HepG2 (cell line): Measurements from ENCODE around the gene ROPN1B. TPM values are rescaled to one million over a fixed set of nuclear protein-coding genes. Genes with fewer than 3 reads are reported as not detected.

Experiments used
- ATAC-seq: fragments of 200-7000 bp; cut with Tn5 transposase; 3 replicates; pipeline ENCODE4 v1.9.1; 2020; ENCODE audit warnings: mild to moderate bottlenecking, moderate library complexity
- BruUV-seq: library from RNA; stranded (reverse); fragments of 400-500 nt; replicated peaks from 2 replicates; lab custom pipeline; 2021; lab: Mats Ljungman, UMichigan
- CTCF ChIA-PET: fragments of 300-600 bp; formaldehyde crosslinking; extraction: SDS; loops from one replicate; lab custom pipeline; 2021; ENCODE audit warnings: low total read pairs, inconsistent platforms, low intra/inter-chr PET ratio; lab: Yijun Ruan, JAX
- POLR2A ChIA-PET: fragments of 350-600 bp; sonication (Branson Sonifier 250); formaldehyde crosslinking; loops from one replicate; lab custom pipeline; 2020; ENCODE audit warnings: antibody characterized with exemption, inconsistent platforms; lab: Yijun Ruan, JAX
- DNase-seq: peaks from one replicate; pipeline ENCODE4 v3.0.0-alpha.2; 2015; ENCODE audit warnings: low spot score
- FAIRE-seq: peaks from 3 replicates; lab custom pipeline; 2011; peaks lifted over from hg19 to GRCh38; lab: Jason Lieb, UNC
- H2AFZ ChIP-seq: one replicate; pipeline ENCODE4 v1.6.1; 2011; ENCODE audit warnings: low read length, inconsistent platforms
- H3K27ac ChIP-seq: fragments of 300-600 bp; 3 replicates; pipeline ENCODE4 v1.8.0; 2011; ENCODE audit warnings: mixed run types, mild to moderate bottlenecking, mixed read lengths, low read length, inconsistent platforms; ENCODE audit not compliant: insufficient read depth; ENCODE audit errors: extremely low read length
- H3K27me3 ChIP-seq, 2 experiments: fragments of 200-600 bp in 1 of 2; 2 replicates in 1 of 2; 3 replicates in 1 of 2; pipeline versions ENCODE4 v1.6.0 to v1.8.0; 2011; ENCODE audit warnings: low read length in 2 of 2, mild to moderate bottlenecking in 2 of 2, moderate library complexity in 2 of 2, inconsistent platforms in 1 of 2; ENCODE audit not compliant: insufficient read depth in 2 of 2, control insufficient read depth in 1 of 2
- H3K36me3 ChIP-seq, 2 experiments: fragments of 200-600 bp in 1 of 2; replicated peaks in 1 of 2; 2 replicates in 1 of 2; 3 replicates in 1 of 2; pipeline versions ENCODE4 v1.5.1 to v1.8.0; 2011; ENCODE audit warnings: low read length in 2 of 2, inconsistent platforms in 1 of 2; ENCODE audit not compliant: insufficient read depth in 2 of 2, control insufficient read depth in 1 of 2
- H3K4me1 ChIP-seq: 2 replicates; pipeline ENCODE4 v1.5.1; 2012; ENCODE audit warnings: low read length, inconsistent platforms; ENCODE audit not compliant: insufficient read depth
- H3K4me2 ChIP-seq: 2 replicates; pipeline ENCODE4 v1.6.0; 2011; ENCODE audit warnings: low read depth, low read length, inconsistent platforms
- H3K4me3 ChIP-seq, 3 experiments: fragments of 200-600 bp in 1 of 3; sonication (generic), shearing (Covaris generic) in 1 of 3; replicated peaks in 1 of 3; 2 replicates each; pipeline ENCODE4 v1.5.1; 2011 to 2016; ENCODE audit warnings: low read length in 3 of 3, inconsistent platforms in 2 of 3, low read depth in 2 of 3, mild to moderate bottlenecking in 2 of 3, control low read depth in 1 of 3, mixed read lengths in 1 of 3; ENCODE audit not compliant: insufficient read depth in 1 of 3
- H3K79me2 ChIP-seq: one replicate; pipeline ENCODE4 v1.6.1; 2011; ENCODE audit warnings: low read length, inconsistent platforms; ENCODE audit not compliant: insufficient read depth
- H3K9ac ChIP-seq: 2 replicates; pipeline ENCODE4 v1.6.0; 2011; ENCODE audit warnings: mild to moderate bottlenecking, low read depth, low read length, inconsistent platforms; ENCODE audit not compliant: insufficient read depth
- H3K9me3 ChIP-seq: 2 replicates; pipeline ENCODE4 v1.5.1; 2012; ENCODE audit warnings: mild to moderate bottlenecking, low read length
- H4K20me1 ChIP-seq: 2 replicates; pipeline ENCODE4 v1.6.0; 2011; ENCODE audit warnings: inconsistent platforms, mild to moderate bottlenecking, low read length, moderate library complexity; ENCODE audit not compliant: insufficient read depth
- BORCS8-MEF2B ChIP-seq: sonication (generic); formaldehyde crosslinking; IDR thresholded peaks from 2 replicates; pipeline ENCODE4 v1.8.0; 2022; ENCODE audit warnings: mild to moderate bottlenecking, missing genetic modification reagents
- HOXA5 ChIP-seq: sonication (generic); formaldehyde crosslinking; IDR thresholded peaks from 2 replicates; pipeline ENCODE4 v1.4.0; 2020; ENCODE audit warnings: missing genetic modification reagents
- IKZF4 ChIP-seq: sonication (generic); formaldehyde crosslinking; IDR thresholded peaks from 2 replicates; pipeline ENCODE4 v1.5.1; 2020; ENCODE audit warnings: borderline replicate concordance, mild to moderate bottlenecking, low read depth, missing genetic modification reagents; ENCODE audit errors: not compliant biosample characterization
- MLLT10 ChIP-seq: sonication (generic); formaldehyde crosslinking; IDR thresholded peaks from 2 replicates; pipeline ENCODE4 v1.4.0; 2020; ENCODE audit warnings: missing genetic modification reagents
- MYNN ChIP-seq: sonication (generic); formaldehyde crosslinking; IDR thresholded peaks from 2 replicates; pipeline ENCODE4 v1.4.0; 2020; ENCODE audit warnings: mild to moderate bottlenecking, low read depth, missing genetic modification reagents
- SIN3B ChIP-seq: fragments of 150-350 bp; IDR thresholded peaks from 2 replicates; pipeline ENCODE4 v1.6.1; 2014; ENCODE audit warnings: low read length
- SNRNP70 ChIP-seq: fragments of 200-400 bp; formaldehyde crosslinking; IDR thresholded peaks from 2 replicates; pipeline ENCODE4 v1.6.1; 2017; ENCODE audit warnings: mild to moderate bottlenecking, low read depth, low read length, moderate library complexity
- TEAD3 ChIP-seq: optimal IDR thresholded peaks from 2 replicates; pipeline ENCODE3; 2016; ENCODE audit warnings: borderline replicate concordance
- ZFP82 ChIP-seq: sonication (generic); formaldehyde crosslinking; IDR thresholded peaks from 2 replicates; pipeline ENCODE4 v1.5.1; 2020; ENCODE audit warnings: mild to moderate bottlenecking, missing genetic modification reagents, borderline replicate concordance
- WGBS: methylation state at CpG from one replicate; pipeline ENCODE4 v1.1.6; 2017; ENCODE audit warnings: low lambda C conversion rate; 5-methylcytosine and 5-hydroxymethylcytosine counted together
- in situ Hi-C: cut with HindIII; loops from 2 replicates; pipeline ENCODE4 v1.10.0; 2017; ENCODE audit warnings: low pct_unique_long_range_greater_than_20kb; ENCODE audit not compliant: extremely low pct_ligation_motif_present
- intact Hi-C: fragments of 100-400 bp; cut with micrococcal nuclease; formaldehyde crosslinking; loops from one replicate; pipeline ENCODE4 v1.10.0; 2022; ENCODE audit not compliant: unreplicated experiment
- polyA plus RNA-seq, 8 experiments: library from polyadenylated mRNA; depleted of rRNA in 3 of 8; stranded (reverse) in 7 of 8; unstranded in 1 of 8; fragments of >200 nt; fragmentation: Illumina TruSeq in 4 of 8; extraction: Trizol in 4 of 8; gene quantifications; 2 replicates each; pipeline versions ENCODE4 v1.2.1 to v1.2.3, GENCODE V29; 2011 to 2016; ENCODE audit warnings: low read depth in 4 of 8, missing spikeins in 1 of 8, mixed read lengths in 1 of 8; ENCODE audit not compliant: insufficient read depth in 1 of 8
- total RNA-seq, 5 experiments: library from RNA; depleted of rRNA; stranded (reverse); fragments of >200 nt; fragmentation: Illumina TruSeq; extraction: Trizol; gene quantifications; 2 replicates each; pipeline ENCODE4 v1.2.3, GENCODE V29; 2016; ENCODE audit warnings: low read depth in 1 of 5
- TF ChIP-seq, protein P1 (sequence below): sonication (generic); formaldehyde crosslinking; IDR thresholded peaks from one replicate; pipeline ENCODE4 v1.5.1; 2020; ENCODE audit warnings: mild to moderate bottlenecking, missing genetic modification reagents; ENCODE audit errors: not compliant biosample characterization
- TF ChIP-seq, protein P2 (sequence below): IDR thresholded peaks from 2 replicates; pipeline ENCODE4 v1.6.1; 2012; ENCODE audit warnings: low read depth, low read length, improper control_type of control experiment

The ROPN1B gene
- total and polyA plus RNA-seq, 2 of the 13 experiments (the other 11 are each of a cell fraction or from before 2014, with no cell fraction given) = not detected

DNA sequence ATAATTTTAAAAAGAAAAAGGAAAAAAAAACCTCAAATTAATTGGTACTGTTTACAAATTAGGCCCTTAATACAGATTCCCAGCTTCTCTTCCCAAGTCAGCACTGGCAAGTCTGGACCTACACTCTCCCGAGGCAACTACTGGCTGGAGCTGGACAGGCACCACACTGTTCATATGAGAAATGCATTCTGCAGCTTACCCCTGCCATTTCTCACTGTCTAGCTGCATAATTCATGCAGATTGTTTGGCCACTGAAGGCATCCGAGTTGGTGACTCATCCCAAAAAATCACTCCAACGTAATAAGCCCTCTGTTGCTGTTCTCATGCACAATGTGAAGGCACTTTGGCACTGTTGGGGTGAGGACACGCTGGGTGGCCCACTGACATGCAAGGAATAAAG is 45.3 kb downstream of the ROPN1B start:
- DNase-seq = no peak
- TF ChIP-seq ZFP82 = no peak
- TF ChIP-seq IKZF4 = no peak
- TF ChIP-seq MLLT10 (CRISPR knock-in tag) = no peak
- no peak for TF ChIP-seq HOXA5
- TF ChIP-seq SIN3B = no peak
- TF ChIP-seq, protein P1, sequence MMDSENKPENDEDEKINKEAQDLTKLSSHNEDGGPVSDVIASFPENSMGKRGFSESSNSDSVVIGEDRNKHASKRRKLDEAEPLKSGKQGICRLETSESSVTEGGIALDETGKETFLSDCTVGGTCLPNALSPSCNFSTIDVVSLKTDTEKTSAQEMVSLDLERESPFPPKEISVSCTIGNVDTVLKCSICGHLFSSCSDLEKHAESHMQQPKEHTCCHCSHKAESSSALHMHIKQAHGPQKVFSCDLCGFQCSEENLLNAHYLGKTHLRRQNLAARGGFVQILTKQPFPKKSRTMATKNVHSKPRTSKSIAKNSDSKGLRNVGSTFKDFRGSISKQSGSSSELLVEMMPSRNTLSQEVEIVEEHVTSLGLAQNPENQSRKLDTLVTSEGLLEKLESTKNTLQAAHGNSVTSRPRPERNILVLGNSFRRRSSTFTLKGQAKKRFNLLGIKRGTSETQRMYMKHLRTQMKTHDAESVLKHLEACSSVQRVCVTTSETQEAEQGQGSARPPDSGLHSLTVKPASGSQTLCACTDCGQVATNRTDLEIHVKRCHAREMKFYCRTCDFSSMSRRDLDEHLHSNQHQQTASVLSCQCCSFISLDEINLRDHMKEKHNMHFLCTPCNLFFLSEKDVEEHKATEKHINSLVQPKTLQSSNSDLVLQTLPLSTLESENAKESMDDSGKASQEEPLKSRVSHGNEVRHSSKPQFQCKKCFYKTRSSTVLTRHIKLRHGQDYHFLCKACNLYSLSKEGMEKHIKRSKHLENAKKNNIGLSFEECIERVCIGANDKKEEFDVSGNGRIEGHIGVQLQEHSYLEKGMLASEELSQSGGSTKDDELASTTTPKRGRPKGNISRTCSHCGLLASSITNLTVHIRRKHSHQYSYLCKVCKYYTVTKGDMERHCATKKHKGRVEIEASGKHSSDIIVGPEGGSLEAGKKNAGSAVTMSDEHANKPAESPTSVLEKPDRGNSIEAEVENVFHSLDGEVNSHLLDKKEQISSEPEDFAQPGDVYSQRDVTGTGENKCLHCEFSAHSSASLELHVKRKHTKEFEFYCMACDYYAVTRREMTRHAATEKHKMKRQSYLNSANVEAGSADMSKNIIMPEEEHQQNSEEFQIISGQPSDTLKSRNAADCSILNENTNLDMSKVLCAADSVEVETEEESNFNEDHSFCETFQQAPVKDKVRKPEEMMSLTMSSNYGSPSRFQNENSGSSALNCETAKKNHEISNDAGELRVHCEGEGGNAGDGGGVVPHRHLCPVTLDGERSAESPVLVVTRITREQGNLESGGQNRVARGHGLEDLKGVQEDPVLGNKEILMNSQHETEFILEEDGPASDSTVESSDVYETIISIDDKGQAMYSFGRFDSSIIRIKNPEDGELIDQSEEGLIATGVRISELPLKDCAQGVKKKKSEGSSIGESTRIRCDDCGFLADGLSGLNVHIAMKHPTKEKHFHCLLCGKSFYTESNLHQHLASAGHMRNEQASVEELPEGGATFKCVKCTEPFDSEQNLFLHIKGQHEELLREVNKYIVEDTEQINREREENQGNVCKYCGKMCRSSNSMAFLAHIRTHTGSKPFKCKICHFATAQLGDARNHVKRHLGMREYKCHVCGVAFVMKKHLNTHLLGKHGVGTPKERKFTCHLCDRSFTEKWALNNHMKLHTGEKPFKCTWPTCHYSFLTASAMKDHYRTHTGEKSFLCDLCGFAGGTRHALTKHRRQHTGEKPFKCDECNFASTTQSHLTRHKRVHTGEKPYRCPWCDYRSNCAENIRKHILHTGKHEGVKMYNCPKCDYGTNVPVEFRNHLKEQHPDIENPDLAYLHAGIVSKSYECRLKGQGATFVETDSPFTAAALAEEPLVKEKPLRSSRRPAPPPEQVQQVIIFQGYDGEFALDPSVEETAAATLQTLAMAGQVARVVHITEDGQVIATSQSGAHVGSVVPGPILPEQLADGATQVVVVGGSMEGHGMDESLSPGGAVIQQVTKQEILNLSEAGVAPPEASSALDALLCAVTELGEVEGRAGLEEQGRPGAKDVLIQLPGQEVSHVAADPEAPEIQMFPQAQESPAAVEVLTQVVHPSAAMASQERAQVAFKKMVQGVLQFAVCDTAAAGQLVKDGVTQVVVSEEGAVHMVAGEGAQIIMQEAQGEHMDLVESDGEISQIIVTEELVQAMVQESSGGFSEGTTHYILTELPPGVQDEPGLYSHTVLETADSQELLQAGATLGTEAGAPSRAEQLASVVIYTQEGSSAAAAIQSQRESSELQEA (CRISPR knock-in tag) = no peak
- no peak for TF ChIP-seq SNRNP70
- TF ChIP-seq BORCS8-MEF2B (CRISPR knock-in tag) = no peak
- no peak for TF ChIP-seq TEAD3 (CRISPR knock-in tag)
- TF ChIP-seq, protein P2, sequence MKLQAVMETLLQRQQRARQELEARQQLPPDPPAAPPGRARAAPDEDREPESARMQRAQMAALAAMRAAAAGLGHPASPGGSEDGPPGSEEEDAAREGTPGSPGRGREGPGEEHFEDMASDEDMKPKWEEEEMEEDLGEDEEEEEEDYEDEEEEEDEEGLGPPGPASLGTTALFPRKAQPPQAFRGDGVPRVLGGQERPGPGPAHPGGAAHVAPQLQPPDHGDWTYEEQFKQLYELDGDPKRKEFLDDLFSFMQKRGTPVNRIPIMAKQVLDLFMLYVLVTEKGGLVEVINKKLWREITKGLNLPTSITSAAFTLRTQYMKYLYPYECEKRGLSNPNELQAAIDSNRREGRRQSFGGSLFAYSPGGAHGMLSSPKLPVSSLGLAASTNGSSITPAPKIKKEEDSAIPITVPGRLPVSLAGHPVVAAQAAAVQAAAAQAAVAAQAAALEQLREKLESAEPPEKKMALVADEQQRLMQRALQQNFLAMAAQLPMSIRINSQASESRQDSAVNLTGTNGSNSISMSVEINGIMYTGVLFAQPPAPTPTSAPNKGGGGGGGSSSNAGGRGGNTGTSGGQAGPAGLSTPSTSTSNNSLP = no peak
- TF ChIP-seq MYNN = no peak
- Histone ChIP-seq H4K20me1 (0 out of 2 replicates have a peak, but pooled peaks cover 2% of the 10 kb centered on the region), H3K4me2 (no peak overlapping the region), H3K27me3 (no peaks in the 10 kb centered on the region), H3K79me2 (no peaks in the 10 kb centered on the region), H3K27ac (no peak overlapping the region), H3K4me1 (no peaks in the 10 kb centered on the region), H2AFZ (no peak overlapping the region), H3K4me3 (no peak overlapping the region), H3K9ac (no peak overlapping the region), H3K9me3 (no peaks in the 10 kb centered on the region), H3K36me3 (peaks cover 3 to 6% of the 10 kb centered on the region in 2 experiments; a peak in 3 of 5 replicates)
- no peak for FAIRE-seq
- no peak for ATAC-seq
- POLR2A ChIA-PET = no interaction called here
- CTCF ChIA-PET = no interaction called here
- 86% methylated on average over 3 of the region's 4 CpGs for WGBS
- in situ Hi-C loops (no loop called here), intact Hi-C loops (no loop called here)
- BruUV-seq = no TSS peak
